GM21381 (cell line): ENCODE measurements around the gene HECW1.
"Not testable (repeated sequence)": the region's sequence is repeated elsewhere in the genome, so short reads cannot be mapped to it uniquely, and the experiment has no call there.

ENCODE experiments used
- ATAC-seq: cut with Tn5 transposase; IDR thresholded peaks from one replicate; pipeline ENCODE4 v1.9.1; 2021; ENCODE audit warnings: mild to moderate bottlenecking, moderate library complexity; ENCODE audit not compliant: unreplicated experiment

Gene HECW1

GRCh38 chr7:43560742-43561330, 448.4 kb downstream of the HECW1 start:
- no peak for ATAC-seq

GRCh38 chr7:43562383-43562782, 449.9 kb downstream of the HECW1 start:
- ATAC-seq: no peak

GRCh38 chr7:43565786-43566185, 453.3 kb downstream of the HECW1 start:
- ATAC-seq: no peak

GRCh38 chr7:43568529-43568928, 456.1 kb downstream of the HECW1 start:
- no peak for ATAC-seq

GRCh38 chr7:43569424-43569823, 457.0 kb downstream of the HECW1 start:
- ATAC-seq: peak; percentile 63

- peak; percentile 49 for ATAC-seq
Measured at GRCh38 chr7:43570688-43571365, 458.4 kb downstream of the HECW1 start.

- ATAC-seq: no peak
Measured at GRCh38 chr7:43572516-43573049, 460.1 kb downstream of the HECW1 start.

- ATAC-seq: not testable (repeated sequence)
Measured at GRCh38 chr7:43573832-43574231, 461.4 kb downstream of the HECW1 start.

- no peak for ATAC-seq
Measured at GRCh38 chr7:43575506-43575905, 463.1 kb downstream of the HECW1 start.

GRCh38 chr7:43576241-43576640, 463.8 kb downstream of the HECW1 start:
- no peak for ATAC-seq

- no peak for ATAC-seq
Measured at GRCh38 chr7:43577485-43577951, 465.1 kb downstream of the HECW1 start.

- peak; percentile 67 for ATAC-seq
Measured at GRCh38 chr7:43582503-43583423, 470.3 kb downstream of the HECW1 start, which contains the start of gene STK17A. STK17A (plus strand) TSS chr7:43583108; CDS start chr7:43583244, 136 bp downstream.

GRCh38 chr7:43583424-43584194, 471.2 kb downstream of the HECW1 start:
- peak; percentile 12 for ATAC-seq

- no peak for ATAC-seq
Measured at GRCh38 chr7:43584195-43584586, 471.7 kb downstream of the HECW1 start.

- ATAC-seq: not testable (repeated sequence)
Measured at GRCh38 chr7:43584733-43585132, 472.3 kb downstream of the HECW1 start.

- no peak for ATAC-seq
Measured at GRCh38 chr7:43585562-43585961, 473.1 kb downstream of the HECW1 start.

- ATAC-seq: no peak
Measured at GRCh38 chr7:43586251-43586900, 473.9 kb downstream of the HECW1 start.

GRCh38 chr7:43588477-43589132, 476.2 kb downstream of the HECW1 start:
- ATAC-seq: no peak

- ATAC-seq: no peak
Measured at GRCh38 chr7:43589133-43589478, 476.7 kb downstream of the HECW1 start.
